Activated B cell treated with CpG ODN at 0.5 μM for 24 hours (primary cell): ENCODE measurements around the gene HOXB4. TPM values are rescaled to one million over a fixed set of nuclear protein-coding genes. Genes with fewer than 3 reads are reported as not detected.

Experiments
- ATAC-seq: fragments of 200-7000 bp; cut with Tn5 transposase; one replicate; pipeline ENCODE4 v1.10.0; 2021; ENCODE audit warnings: low read depth, mild to moderate bottlenecking, moderate library complexity
- CTCF ChIA-PET: fragments of 350-600 bp; sonication (Branson Sonifier 250); formaldehyde crosslinking; loops from one replicate; lab custom pipeline; 2021; ENCODE audit warnings: antibody characterized with exemption; lab: Charles Lee
- POLR2A ChIA-PET: fragments of 350-600 bp; sonication (Branson Sonifier 250); formaldehyde crosslinking; loops from one replicate; lab custom pipeline; 2021; ENCODE audit warnings: antibody characterized with exemption; lab: Charles Lee
- DNase-seq: peaks from one replicate; pipeline ENCODE4 v3.0.0; 2022
- H3K27ac Mint-ChIP-seq: one replicate; pipeline ENCODE4 v1.8.0; 2020; ENCODE audit warnings: mixed read lengths
- H3K27me3 Mint-ChIP-seq: one replicate; pipeline ENCODE4 v1.8.0; 2021; ENCODE audit warnings: mixed read lengths
- H3K36me3 Mint-ChIP-seq: one replicate; pipeline ENCODE4 v1.8.0; 2021; ENCODE audit warnings: low read depth, mixed read lengths
- H3K4me1 Mint-ChIP-seq: one replicate; pipeline ENCODE4 v1.8.0; 2021; ENCODE audit warnings: mixed read lengths
- H3K4me3 Mint-ChIP-seq: one replicate; pipeline ENCODE4 v1.8.0; 2020; ENCODE audit warnings: mild to moderate bottlenecking, mixed read lengths
- H3K9me3 Mint-ChIP-seq: one replicate; pipeline ENCODE4 v1.8.0; 2020; ENCODE audit warnings: mixed read lengths
- intact Hi-C: fragments of 100-400 bp; cut with micrococcal nuclease; formaldehyde crosslinking; loops from one replicate; pipeline ENCODE4 v1.15.1; 2024
- total RNA-seq: library from RNA; stranded (reverse); gene quantifications from 2 replicates; pipeline ENCODE4 v1.2.3, GENCODE V29; 2022
- TF ChIP-seq, protein P1 (sequence below): fragments of 200-600 bp; IDR thresholded peaks from one replicate; pipeline ENCODE4 v1.8.0; 2022; ENCODE audit warnings: antibody characterized with exemption, mild to moderate bottlenecking

The HOXB4 gene
- total RNA-seq, 1 donor from 2014 or later, result 1.4 TPM

- DNase-seq, result no peak
- H3K36me3 Mint-ChIP-seq, result no peaks in the 10 kb centered on the region
- no peak overlapping the region for H3K27ac Mint-ChIP-seq
- TF ChIP-seq, protein P1, sequence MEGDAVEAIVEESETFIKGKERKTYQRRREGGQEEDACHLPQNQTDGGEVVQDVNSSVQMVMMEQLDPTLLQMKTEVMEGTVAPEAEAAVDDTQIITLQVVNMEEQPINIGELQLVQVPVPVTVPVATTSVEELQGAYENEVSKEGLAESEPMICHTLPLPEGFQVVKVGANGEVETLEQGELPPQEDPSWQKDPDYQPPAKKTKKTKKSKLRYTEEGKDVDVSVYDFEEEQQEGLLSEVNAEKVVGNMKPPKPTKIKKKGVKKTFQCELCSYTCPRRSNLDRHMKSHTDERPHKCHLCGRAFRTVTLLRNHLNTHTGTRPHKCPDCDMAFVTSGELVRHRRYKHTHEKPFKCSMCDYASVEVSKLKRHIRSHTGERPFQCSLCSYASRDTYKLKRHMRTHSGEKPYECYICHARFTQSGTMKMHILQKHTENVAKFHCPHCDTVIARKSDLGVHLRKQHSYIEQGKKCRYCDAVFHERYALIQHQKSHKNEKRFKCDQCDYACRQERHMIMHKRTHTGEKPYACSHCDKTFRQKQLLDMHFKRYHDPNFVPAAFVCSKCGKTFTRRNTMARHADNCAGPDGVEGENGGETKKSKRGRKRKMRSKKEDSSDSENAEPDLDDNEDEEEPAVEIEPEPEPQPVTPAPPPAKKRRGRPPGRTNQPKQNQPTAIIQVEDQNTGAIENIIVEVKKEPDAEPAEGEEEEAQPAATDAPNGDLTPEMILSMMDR, result no peak
- H3K27me3 Mint-ChIP-seq, result peaks cover 37% of the 10 kb centered on the region
- ChIA-PET POLR2A (interaction anchor here (0.6 kb wide), 1 partner anchor 192 kb away, joined by 8 read pairs; no protein-coding TSS in a partner anchor), CTCF (interaction anchor here (0.6 kb wide), 1 partner anchor 400 kb away, joined by 3 read pairs; no protein-coding TSS in a partner anchor)
- intact Hi-C loops, result no loop called here
- no peaks in the 10 kb centered on the region for H3K9me3 Mint-ChIP-seq
- H3K4me3 Mint-ChIP-seq, result no peak overlapping the region
- H3K4me1 Mint-ChIP-seq, result no peaks in the 10 kb centered on the region
- ATAC-seq, result no peak
Measured at GRCh38 chr17:48529683-48530009, 48.5 kb downstream of the HOXB4 start.

GRCh38 chr17:48528936-48529682, 49.0 kb downstream of the HOXB4 start:
- Mint-ChIP-seq H3K27ac (no peak overlapping the region), H3K4me1 (no peaks in the 10 kb centered on the region), H3K4me3 (no peak overlapping the region), H3K36me3 (no peaks in the 10 kb centered on the region), H3K27me3 (peaks cover 40% of the 10 kb centered on the region), H3K9me3 (no peaks in the 10 kb centered on the region)
- DNase-seq (no peak), ATAC-seq (no peak)
- ChIA-PET POLR2A (interaction anchor here (0.6 kb wide), 1 partner anchor 192 kb away, joined by 8 read pairs; no protein-coding TSS in a partner anchor), CTCF (no interaction called here)
- TF ChIP-seq, protein P1, result no peak
- intact Hi-C loops, result no loop called here

DNA sequence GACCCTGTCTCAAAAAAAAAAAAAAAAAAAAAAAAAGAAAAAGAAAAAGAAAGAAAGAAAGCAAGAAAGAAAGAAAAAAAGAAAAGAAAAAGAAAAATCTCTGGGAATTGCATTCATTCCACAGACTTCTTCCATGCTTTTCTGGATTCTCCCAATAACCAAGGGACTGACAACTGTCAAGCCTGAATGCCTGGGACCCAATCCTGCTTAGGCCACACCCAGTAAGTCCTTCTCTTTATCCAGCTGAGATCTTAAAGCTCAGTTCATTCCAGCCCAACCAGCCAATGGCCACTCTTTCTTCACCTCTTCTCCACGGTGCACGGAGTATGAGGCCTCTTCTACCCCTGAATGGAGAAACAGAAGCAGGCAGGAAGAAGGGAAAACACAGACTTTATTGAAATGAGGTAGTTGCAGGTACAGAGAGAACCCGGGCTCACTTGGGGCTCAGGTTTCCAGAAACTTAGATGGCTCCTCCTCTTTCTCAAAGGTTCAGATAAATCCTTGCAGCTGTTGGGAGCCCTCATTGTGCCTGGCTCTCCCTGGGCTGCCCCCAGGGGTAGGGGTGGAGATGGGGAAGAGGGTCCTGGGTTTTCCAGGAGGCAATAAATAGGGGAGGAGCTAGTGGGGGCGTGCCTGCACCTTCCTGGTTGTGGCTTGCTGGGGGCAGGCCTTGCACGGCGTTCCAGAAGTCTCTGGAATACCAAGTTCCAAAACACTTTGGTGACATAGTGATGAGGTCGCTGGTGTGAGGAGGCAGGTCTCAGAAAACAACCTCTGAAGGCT, 49.8 kb downstream of the HOXB4 start:
- H3K4me3 Mint-ChIP-seq, result no peak overlapping the region
- DNase-seq (no peak), ATAC-seq (no peak)
- POLR2A ChIA-PET, result no interaction called here
- H3K27ac Mint-ChIP-seq, result no peak overlapping the region
- H3K27me3 Mint-ChIP-seq, result peaks cover 46% of the 10 kb centered on the region
- no peaks in the 10 kb centered on the region for H3K36me3 Mint-ChIP-seq
- intact Hi-C loops, result no loop called here
- TF ChIP-seq, protein P1, result no peak
- CTCF ChIA-PET, result no interaction called here
- no peaks in the 10 kb centered on the region for H3K9me3 Mint-ChIP-seq
- no peaks in the 10 kb centered on the region for H3K4me1 Mint-ChIP-seq

- POLR2A ChIA-PET, result interaction anchor here (0.6 kb wide), 1 partner anchor 64 kb away, joined by 4 read pairs; no protein-coding TSS in a partner anchor
- CTCF ChIA-PET, result no interaction called here
Measured at GRCh38 chr17:48527547-48527932, 50.6 kb downstream of the HOXB4 start.

More at GRCh38 chr17:48527547-48527932, 50.6 kb downstream of the HOXB4 start:
- DNase-seq (no peak), ATAC-seq (no peak)
- Mint-ChIP-seq H3K4me1 (no peaks in the 10 kb centered on the region), H3K27ac (no peak overlapping the region), H3K9me3 (no peaks in the 10 kb centered on the region), H3K4me3 (no peak overlapping the region), H3K36me3 (no peaks in the 10 kb centered on the region), H3K27me3 (peaks cover 51% of the 10 kb centered on the region)
- intact Hi-C loops, result no loop called here
- TF ChIP-seq, protein P1, result no peak
